Hair follicle dermal papilla cell (primary cell): ENCODE measurements around the gene POPDC2. TPM values are rescaled to one million over a fixed set of nuclear protein-coding genes. Genes with fewer than 3 reads are reported as not detected.

Experiments
- total RNA-seq: library from RNA; depleted of rRNA; stranded (reverse); fragments of >200 nt; gene quantifications from 2 replicates; pipeline ENCODE4 v1.2.3, GENCODE V29; 2012

Gene POPDC2
- 0.49 and 0.61 TPM in 2 replicates for total RNA-seq

GRCh38 chr3:119660474-119661440 is at the start of gene POPDC2:
Gene POPDC2 (minus strand): TSS chr3:119660589. CDS start chr3:119660423, 166 bp downstream.

DNA sequence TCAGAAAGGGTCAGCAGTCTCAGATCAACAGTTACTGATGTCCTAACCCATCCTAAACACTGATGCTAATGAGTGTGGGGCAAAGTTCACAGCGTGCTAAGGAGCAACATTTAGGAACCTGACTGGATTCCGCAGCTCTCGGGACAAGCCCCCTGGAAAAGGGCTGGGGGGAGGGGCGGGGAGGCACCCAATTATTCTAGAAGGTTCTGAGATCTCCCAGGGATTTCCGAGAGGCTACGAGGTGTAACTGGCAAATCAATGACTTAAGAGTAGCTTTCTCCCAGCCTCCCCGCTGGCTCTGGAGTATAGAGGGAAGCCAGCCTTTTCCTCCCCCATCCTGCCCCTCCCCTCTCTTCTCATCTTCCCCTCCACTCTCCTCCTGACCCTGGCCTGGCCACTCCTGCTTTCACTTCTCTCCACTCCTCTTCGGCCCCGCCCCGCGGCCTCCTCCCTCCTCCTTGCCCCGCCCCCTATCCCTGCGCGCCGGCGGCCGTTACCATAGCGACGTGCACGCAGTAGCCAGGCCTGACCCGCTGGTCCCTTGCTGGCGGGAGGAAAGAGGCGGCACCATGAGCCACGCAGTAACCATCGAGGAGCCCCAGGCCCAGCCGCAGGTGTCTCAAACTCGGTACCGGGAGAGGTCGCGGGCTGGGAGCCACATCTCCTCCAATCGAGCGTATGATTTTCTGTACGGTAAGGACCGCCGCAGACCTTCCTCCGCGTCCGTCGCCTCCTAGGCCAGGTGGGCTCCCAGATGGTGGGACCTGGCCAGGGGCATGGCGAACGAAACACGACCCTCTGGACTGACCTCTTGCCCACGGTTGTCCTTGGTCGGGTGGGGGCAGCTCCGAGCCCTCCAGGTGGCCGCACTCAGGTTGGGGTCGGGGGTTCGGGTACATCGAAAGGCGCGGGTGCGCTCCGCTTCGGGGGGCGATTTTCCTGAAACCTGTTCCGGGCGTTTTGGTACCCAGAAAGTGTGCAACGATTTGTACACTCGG is 42.4 kb upstream of the POPDC2 start, which contains the start of gene CFAP91:
Gene CFAP91, plus strand, starts transcription at position 493 of the 998 bp plus-strand sequence. Its CDS starts 77 bp downstream, at position 570.

GRCh38 chr3:119676771-119677640 is 16.6 kb upstream of the POPDC2 start, which contains the start of gene COX17:
Gene COX17 (minus strand): TSS chr3:119677406. CDS start chr3:119677310, 96 bp downstream.

DNA sequence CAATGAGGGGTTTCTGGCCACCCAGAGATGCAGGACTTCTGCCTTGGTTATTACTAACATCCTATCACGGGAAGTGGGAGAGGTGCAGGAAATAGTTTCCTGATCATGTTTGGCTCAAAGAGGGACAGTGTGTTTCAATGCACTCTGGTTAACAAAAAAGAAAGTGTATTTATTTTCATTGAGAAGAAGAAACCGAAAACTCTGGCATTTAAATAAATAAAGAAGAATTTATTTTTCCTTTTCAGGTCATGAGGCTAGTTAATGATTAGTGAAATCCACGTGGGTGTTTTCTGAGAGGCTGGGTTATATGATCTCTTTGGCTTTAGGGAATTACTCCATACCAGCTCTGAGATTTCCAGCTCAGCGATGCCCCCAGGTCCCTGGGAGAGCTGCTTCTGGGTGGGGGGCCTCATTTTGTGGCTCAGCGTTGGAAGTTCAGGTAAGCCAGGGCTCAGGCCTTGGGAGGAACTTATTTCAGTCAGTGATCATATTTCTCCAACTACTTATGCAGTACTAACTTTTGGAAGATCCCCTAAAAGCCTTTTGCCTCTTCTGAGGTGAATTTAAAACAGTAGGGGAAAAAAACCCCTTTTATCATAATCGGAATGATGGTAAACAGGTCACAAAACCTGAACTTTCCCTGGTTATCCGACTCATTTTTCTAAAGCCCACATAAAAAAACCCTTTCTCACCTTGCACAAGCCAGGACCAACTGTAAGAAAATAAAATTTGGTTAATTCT is 62.7 kb downstream of the POPDC2 start, which contains the start of gene PLA1A:
Gene PLA1A, plus strand, starts transcription at position 338 of the 741 bp plus-strand sequence. Its CDS starts 29 bp downstream, at position 367.

Other genes with a start within 250 kb of the POPDC2 start
- 103 and 109 TPM in 2 replicates for gene TMEM39A, start 197.0 kb downstream of the POPDC2 start, total RNA-seq
- gene POGLUT1, start 191.6 kb downstream of the POPDC2 start, total RNA-seq: 11.8 and 12.8 TPM in 2 replicates
- gene TIMMDC1, start 162.0 kb downstream of the POPDC2 start, total RNA-seq: 43.0 and 46.6 TPM in 2 replicates
- under 0.01 TPM in 1 of 2 replicates, not detected in the other for gene CD80, start 101.0 kb downstream of the POPDC2 start, total RNA-seq
- gene ADPRH, start 81.1 kb downstream of the POPDC2 start, total RNA-seq: 6.8 and 7.6 TPM in 2 replicates
- gene PLA1A, start 62.7 kb downstream of the POPDC2 start, total RNA-seq: not detected in 2 replicates
- 4.5 and 4.6 TPM in 2 replicates for gene COX17, start 16.8 kb upstream of the POPDC2 start, total RNA-seq
- 0.32 and 0.73 TPM in 2 replicates for gene CFAP91, start 42.4 kb upstream of the POPDC2 start, total RNA-seq
- 0.16 TPM in 1 of 2 replicates, not detected in the other for gene NR1I2, start 121.5 kb upstream of the POPDC2 start, total RNA-seq